ENCODE data around the gene COL4A1.

DNA sequence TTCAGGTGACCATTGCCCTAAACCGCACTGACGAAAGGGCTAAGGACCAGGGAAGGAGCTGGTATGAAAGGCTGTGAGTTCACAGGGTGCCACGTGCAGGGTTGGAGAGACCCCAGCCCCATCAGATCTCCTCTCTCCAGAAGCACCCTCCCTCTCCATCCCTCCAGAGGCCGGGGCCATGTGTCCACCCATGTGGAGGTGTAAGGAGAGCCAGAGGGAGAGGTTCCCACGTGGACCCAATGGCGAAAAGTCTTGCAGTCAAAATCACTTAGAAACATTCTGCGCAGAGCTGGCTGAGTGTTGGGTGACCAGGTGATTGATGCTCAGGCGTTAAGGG, 168.3 kb downstream of the COL4A1 start:
- TF ChIP-seq, protein P1, sequence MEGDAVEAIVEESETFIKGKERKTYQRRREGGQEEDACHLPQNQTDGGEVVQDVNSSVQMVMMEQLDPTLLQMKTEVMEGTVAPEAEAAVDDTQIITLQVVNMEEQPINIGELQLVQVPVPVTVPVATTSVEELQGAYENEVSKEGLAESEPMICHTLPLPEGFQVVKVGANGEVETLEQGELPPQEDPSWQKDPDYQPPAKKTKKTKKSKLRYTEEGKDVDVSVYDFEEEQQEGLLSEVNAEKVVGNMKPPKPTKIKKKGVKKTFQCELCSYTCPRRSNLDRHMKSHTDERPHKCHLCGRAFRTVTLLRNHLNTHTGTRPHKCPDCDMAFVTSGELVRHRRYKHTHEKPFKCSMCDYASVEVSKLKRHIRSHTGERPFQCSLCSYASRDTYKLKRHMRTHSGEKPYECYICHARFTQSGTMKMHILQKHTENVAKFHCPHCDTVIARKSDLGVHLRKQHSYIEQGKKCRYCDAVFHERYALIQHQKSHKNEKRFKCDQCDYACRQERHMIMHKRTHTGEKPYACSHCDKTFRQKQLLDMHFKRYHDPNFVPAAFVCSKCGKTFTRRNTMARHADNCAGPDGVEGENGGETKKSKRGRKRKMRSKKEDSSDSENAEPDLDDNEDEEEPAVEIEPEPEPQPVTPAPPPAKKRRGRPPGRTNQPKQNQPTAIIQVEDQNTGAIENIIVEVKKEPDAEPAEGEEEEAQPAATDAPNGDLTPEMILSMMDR (IDR thresholded peaks at IDR 0.05; ENCODE audit: low read length) = no peak
- TF ChIP-seq EZH2 (IDR thresholded peaks at IDR 0.05; ENCODE audit: borderline replicate concordance, low read length) = no peak

All from OCI-LY1 (cell line).